22Rv1 (cell line): ENCODE measurements around the gene CAMK2N2.

Source experiments
- CTCF ChIP-seq: fragments of 450-650 bp; IDR thresholded peaks from 2 replicates; pipeline ENCODE4 v1.5.1; 2017; ENCODE audit warnings: mild to moderate bottlenecking
- ZFX ChIP-seq: fragments of 450-650 bp; IDR thresholded peaks from 2 replicates; pipeline ENCODE4 v1.6.1; 2017; ENCODE audit warnings: antibody characterized with exemption, borderline replicate concordance

GRCh38 chr3:184300378-184300720, 39.0 kb upstream of the CAMK2N2 start:
- TF ChIP-seq CTCF (no peak), ZFX (no peak)
